T1000 (cell line): Measurements from ENCODE around the gene BCR.

Experiments used
- DNase-seq: peaks from one replicate; lab custom pipeline; 2025; ENCODE audit warnings: mixed read lengths; lab: John Stamatoyannopoulos, UW

The BCR gene

GRCh38 chr22:23276656-23277582 is 96.6 kb downstream of the BCR start:
- no peak for DNase-seq

- no peak for DNase-seq
Observed at GRCh38 chr22:23277583-23278295, 97.4 kb downstream of the BCR start.

- no peak for DNase-seq
Observed at GRCh38 chr22:23278883-23279675, 98.8 kb downstream of the BCR start.

- DNase-seq, result no peak
Observed at GRCh38 chr22:23279781-23280180, 99.5 kb downstream of the BCR start.

- DNase-seq, result no peak
Observed at GRCh38 chr22:23280356-23281052, 100.2 kb downstream of the BCR start.

- DNase-seq, result no peak
Observed at GRCh38 chr22:23281053-23281405, 100.7 kb downstream of the BCR start.

GRCh38 chr22:23281406-23282088 is 101.2 kb downstream of the BCR start:
- peak; percentile 86 for DNase-seq

- peak; percentile 86 for DNase-seq
Observed at GRCh38 chr22:23282089-23282501, 101.8 kb downstream of the BCR start.

GRCh38 chr22:23282516-23282915 is 102.2 kb downstream of the BCR start:
- no peak for DNase-seq

- DNase-seq, result no peak
Observed at GRCh38 chr22:23282986-23283385, 102.7 kb downstream of the BCR start.

- DNase-seq, result no peak
Observed at GRCh38 chr22:23283591-23284503, 103.5 kb downstream of the BCR start.

- DNase-seq, result no peak
Observed at GRCh38 chr22:23284504-23285033, 104.3 kb downstream of the BCR start.

- no peak for DNase-seq
Observed at GRCh38 chr22:23285236-23285635, 104.9 kb downstream of the BCR start.

- no peak for DNase-seq
Observed at GRCh38 chr22:23285734-23286133, 105.4 kb downstream of the BCR start.

- DNase-seq, result no peak
Observed at GRCh38 chr22:23286296-23286695, 106.0 kb downstream of the BCR start.

- DNase-seq, result no peak
Observed at GRCh38 chr22:23287136-23288095, 107.1 kb downstream of the BCR start.

- DNase-seq, result no peak
Observed at GRCh38 chr22:23288301-23289129, 108.2 kb downstream of the BCR start.

- no peak for DNase-seq
Observed at GRCh38 chr22:23289130-23289503, 108.8 kb downstream of the BCR start.
